Fibroblast of skin of abdomen (primary cell): ENCODE measurements around the gene SDHB. TPM values are rescaled to one million over a fixed set of nuclear protein-coding genes. Genes with fewer than 3 reads are reported as not detected.

ENCODE experiments used
- DNase-seq: peaks from one replicate; pipeline ENCODE4 v3.0.0-alpha.2; 2013
- polyA plus RNA-seq, 2 experiments: library from polyadenylated mRNA; unstranded; fragments of 120-200 nt; gene quantifications; one replicate each; pipeline ENCODE4 v1.2.1, GENCODE V29; 2013; ENCODE audit not compliant: insufficient read length in 2 of 2

SDHB gene
- 100 TPM for polyA plus RNA-seq (2013, experiment 1 of 2; ENCODE audit: insufficient read length)
- 104 TPM for polyA plus RNA-seq (2013, experiment 2 of 2; ENCODE audit: insufficient read length)

DNA sequence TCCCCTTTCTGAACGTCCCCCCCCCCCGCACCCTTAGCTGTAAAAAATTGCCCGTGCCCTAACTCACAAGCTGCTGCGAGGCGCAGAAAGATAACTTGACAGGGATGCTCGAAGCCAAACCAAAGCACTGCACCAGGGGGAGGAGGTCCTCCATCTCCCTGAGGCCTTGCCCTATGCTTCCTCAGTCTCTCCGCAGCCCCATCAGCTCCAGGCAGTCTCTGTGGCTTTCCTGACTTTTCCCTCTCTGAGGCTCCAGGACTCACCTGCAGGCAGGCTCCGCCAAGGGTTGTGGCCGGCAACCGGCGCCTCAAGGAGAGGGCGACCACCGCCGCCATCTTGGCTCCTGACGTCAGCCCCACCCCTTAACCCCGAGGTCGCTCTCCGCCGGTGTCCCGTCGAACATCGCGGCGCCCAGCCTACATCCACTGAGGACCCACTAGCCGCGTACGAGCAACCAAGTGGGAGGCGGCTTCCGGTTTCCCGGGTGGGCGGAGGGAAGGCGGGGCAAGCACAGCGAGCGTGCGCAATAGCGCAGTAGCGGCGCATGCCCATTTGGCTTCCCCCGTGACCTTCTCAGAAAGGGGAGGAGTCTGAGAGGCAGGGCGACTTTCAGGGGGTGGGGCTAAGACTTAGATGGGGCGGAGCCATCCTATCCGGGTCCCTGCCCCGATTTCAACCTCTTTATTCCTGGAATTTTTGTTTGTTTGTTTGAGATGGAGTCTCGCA is at the start of gene SDHB:
Gene SDHB, minus strand, starts transcription at position 348 of the 726 bp plus-strand sequence. Its CDS starts 13 bp downstream, at position 335.
- peak; percentile 98 for DNase-seq

DNA sequence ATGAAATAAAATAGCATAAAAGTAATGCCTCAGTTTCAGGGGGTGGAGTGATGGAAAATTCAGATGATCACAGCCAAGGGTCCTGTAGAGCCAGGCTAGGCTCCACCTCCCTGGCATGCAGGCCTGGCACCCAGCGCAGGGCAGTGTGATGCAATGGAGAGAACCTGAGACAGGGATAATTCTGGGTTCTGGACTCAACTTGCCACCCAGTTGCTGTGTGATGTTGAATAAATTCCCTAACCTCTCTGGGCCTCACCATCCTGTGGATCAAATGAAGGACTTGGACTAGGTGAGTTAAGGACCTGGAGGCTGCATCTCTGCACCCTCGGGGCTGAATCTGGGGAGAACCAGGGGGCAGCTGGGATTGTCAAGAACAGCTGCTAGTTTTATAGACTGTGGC is 48.4 kb upstream of the SDHB start:
- DNase-seq, result no peak

DNA sequence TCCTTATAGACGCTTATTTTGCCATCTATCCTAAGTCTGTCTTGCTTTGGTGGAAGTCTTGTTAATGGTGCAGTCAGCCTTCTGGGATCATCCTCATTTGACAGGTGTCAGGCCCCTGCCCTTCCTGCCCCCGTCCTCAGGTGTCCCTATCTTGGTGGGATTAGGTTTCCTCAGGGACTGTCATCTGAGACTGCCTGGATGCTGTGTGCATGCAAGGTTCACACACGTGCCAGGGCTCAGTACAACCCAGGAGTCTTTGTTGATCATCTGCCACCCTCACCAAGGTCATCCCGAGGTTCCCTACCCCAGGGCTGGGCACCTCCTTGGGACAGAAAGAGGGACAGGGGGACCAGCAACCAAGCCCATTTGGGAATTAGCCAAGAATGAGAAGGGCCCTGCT is 47.4 kb upstream of the SDHB start:
- no peak for DNase-seq

DNA sequence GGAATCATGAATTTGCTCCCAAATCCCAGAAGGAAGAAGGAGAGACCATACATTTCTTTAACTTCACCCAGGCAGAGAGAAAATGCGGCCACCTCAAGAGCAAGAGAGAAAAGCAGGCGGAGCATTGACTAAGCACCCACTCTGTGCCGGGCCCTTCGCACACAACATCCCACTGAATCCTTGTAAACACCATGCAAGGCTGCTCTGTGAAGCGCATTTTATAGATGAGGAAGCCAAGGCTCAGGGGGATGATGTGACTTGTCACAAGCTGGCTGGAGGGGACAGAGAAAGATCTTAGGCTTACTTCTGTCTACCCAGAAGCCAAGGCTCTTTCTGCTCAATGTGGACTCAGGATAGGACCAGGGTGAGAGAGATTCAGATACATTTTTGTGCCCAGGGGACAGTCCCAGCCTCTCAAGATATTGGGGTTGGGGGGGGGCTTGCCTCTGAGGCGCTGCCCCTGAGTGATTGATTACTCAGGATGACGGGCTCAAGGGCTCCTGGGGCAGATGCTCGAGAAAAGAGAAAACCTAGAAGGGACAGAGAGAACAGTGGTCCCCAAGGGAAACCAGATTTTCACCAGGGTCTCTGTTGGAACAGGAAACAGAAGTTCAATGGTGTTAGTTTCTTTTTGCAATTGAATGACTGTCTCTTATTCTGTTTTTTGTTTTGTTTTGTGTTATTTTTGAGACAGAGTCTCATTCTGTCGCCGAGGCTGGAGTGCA is 45.9 kb upstream of the SDHB start:
- DNase-seq, result no peak

DNA sequence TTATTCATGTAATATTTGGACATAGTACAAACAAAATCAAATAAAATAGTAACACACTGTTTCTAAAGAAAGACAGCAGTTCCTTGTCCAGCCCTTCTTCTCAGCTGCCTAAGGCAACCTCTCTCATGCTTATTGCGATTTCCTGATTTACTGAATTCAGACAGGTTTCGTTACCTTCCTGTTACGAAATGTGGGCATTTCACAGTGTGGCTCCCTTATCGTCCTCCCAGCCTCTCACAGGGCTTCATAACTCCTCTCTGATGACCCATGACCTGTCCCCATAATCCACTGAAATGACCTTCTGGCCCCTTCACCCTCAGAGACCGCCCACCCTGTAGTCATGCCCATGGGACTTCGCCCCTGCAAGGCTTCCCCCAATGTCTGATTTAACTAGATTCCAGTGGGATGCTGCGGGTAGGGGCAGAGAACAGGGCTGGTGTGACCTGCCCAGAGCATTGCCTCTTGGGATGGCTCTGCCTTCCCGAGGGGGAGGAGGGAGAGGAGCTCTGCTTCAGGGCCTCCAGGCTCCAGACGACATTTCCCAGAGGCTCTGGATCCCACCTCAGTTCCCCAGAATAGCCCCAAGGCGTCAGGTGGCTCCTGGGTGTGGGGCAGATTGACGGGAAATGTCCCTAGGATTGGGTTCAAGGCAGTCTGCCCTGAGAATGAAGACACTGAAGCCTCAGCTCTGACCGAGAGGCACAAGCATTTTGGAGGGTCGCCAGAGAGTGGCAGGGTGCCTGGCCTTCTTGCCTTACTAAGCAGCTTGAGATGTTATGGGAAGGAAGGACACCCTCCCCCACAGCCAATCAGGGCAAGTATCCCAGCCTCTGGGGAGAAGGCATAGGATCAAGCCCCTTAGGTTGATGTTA is 44.9 kb upstream of the SDHB start:
- DNase-seq, result no peak

DNA sequence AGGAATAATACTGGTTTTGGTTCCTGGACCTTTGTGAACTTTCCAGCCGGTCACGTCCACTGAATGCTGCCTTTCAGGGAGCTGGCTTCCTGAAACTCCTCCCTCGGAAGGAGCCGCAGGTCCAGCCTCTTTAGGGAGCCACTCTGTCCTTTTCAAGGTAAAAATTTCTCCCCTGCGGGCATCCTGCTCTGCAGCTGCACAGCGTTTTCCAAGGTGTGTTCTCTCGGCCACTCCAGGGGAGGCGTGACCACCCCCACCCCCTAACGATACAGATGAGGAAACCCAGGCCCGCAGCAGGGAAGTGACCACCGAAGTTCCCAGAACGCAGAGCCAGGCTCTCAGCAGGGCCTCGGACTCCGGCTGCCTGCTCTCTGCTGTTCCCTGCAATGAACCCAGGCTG is 44.0 kb upstream of the SDHB start:
- DNase-seq, result no peak

DNA sequence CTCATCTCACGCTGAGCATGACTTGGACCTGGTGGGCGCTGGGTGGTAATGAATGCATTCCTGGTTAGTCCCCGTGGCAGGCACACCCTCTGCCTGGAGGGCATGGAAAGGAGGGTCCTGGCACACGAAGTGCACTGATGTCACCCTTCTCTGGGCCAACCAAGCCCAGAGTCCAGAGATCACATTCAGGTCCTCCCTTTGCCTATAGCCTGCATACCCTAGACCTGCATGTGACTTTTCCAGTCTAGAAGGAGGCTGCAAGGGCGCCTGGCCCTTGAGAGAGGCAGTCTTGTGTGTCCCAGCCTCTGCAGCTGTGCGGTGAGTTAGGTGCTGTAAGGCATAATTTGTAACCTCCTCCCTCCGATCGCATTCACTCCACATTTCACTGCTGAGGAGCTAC is 43.3 kb upstream of the SDHB start:
- DNase-seq, result no peak

DNA sequence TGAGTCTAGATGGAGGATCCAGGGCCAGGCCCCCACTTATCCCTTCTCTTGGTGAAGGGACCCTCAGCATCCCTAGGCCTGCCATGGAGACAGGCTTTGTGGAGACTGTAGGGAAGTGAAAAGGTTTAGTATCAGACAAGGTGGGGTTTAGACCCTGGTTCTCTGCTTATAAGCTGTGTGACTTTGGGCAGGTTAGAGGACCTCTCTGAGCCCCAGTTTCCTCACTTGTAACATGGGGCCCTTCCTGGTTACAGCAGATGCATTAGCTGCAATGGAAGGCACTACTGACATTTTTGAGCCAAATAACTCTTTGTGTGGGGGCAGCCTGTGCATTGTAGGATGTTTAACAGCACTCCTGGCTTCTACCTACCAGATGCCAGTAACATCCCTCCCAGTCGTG is 42.8 kb upstream of the SDHB start:
- no peak for DNase-seq

- DNase-seq, result no peak
These were observed 41.3 kb upstream of the SDHB start for GRCh38 chr1:17095141-17095540.

GRCh38 chr1:17094664-17095063 is 40.8 kb upstream of the SDHB start:
- no peak for DNase-seq

DNA sequence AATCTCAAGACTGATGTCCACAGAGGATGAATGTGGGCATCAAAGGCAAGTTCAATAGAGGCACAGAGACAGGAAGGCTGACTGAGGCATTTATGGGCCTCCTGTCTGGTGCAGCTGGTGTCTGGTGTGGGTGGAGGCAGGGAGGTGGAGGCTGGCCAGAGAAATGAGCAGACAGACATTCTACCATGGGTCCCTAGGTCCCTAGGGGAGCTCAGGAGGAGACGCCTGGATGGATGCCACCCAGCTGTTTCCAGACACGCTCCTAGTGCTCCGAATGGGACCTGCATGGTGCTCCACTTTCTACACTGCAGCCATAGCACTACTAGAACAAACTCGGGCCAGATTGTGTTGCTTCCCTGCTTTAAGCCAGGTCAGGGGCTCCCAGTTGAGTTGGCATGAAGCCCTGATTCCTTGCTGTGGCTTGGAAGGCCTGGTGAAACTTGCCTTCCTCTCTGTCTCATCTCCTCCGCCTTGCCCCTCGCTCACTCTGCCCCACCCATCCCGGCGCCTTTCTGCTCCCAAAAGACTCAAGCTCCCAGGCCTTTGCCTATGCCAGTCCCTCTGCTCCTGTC is 40.1 kb upstream of the SDHB start:
- DNase-seq, result no peak

DNA sequence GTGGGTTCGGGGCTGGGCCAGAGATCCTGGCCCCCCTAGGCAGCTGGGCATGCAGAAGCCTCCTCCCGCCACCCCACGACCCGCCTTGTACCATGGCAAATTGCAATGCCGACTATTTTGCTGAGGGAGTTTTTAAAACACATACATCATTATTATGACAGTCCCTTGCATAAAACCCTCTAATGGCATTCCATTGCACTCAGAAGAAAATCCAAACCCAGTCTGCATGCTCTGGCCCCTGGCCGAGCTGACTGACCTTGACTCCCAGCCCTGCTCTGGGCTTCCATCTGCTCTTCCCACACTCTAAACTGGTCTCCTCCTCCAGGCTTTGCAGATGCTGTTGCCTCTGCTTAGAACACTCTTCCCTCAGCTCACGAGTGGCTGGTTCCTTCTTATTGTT is 37.4 kb upstream of the SDHB start:
- no peak for DNase-seq

DNA sequence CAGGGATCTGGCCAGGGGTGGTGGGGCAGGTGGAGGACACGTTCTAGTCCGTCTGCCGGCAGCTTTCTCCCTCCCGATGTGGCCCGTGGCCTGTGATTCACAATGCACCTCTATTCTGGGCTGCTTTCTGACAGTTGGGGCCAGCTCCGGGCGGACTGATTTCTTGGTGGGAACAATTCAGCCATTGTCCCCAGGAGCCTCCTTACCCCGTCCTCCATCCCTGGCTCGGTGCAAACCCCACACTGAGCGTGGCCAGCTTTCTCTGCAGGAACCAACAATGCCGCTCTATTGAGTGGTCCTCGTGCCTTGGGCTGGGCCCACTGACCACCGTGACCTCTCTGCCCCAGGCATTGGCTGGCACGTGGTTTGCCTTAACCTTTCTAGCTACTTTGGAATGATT is 35.7 kb upstream of the SDHB start:
- no peak for DNase-seq

DNA sequence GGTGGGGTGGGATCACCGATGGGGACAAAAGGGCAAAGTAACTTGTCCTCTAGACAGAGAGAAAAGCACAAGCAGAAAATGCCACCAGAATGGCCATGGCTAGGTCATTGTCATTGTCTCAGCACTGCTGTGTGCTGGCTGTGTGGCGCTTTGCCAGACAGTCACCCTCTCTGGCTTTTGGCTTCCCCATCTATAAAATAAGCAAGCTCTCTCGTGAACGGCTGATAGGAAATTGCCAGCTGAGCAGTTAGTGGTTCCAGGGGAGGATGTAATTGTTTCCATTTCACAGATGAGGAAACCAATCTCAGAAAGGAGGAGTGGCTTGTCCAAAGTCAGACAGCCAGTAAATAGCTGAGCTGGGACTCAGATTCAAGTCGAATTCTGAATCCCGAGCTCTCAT is 32.9 kb upstream of the SDHB start:
- no peak for DNase-seq

GRCh38 chr1:17084787-17085186 is 31.0 kb upstream of the SDHB start:
- DNase-seq, result no peak

- DNase-seq, result no peak
These were observed 28.9 kb upstream of the SDHB start for GRCh38 chr1:17082761-17083160.

DNA sequence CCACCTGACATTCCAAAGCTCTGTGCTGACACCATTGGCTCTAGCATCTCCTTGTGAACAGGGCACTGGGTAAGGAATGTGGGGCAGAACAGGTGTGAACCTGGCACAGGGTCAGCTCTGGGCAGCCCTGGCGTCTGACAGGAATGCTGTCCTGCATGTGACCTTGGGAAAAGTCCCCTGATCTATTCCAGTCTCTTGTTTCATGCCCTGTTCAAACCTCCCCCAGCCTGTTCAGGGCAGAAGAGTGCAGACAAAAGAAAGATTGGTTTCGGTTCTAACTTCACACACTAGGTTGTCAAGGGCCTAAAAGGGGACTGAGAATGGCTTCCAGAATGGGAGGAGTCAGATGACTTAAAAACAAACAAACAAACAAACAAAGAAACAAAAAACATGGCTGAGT is 27.6 kb upstream of the SDHB start:
- no peak for DNase-seq

DNA sequence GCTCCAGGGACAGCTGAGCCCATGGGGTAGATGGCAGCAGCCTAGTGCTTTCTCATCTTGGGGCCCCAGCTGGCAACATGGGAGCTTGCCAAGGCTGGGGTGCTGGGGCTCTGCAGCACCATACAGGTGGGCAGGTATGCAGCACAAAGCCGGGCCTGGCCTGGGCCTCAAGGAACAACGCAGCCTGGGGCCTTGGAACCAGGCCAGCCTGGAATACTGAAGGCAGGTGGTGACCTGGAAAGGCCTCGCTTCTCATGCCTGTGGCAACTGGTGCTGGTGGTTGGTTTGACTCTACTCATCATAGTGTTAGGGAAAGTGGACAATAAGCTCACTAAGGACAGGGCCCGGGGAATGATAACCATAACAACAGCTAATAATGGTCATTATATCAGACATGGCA is 27.0 kb upstream of the SDHB start:
- DNase-seq, result no peak

DNA sequence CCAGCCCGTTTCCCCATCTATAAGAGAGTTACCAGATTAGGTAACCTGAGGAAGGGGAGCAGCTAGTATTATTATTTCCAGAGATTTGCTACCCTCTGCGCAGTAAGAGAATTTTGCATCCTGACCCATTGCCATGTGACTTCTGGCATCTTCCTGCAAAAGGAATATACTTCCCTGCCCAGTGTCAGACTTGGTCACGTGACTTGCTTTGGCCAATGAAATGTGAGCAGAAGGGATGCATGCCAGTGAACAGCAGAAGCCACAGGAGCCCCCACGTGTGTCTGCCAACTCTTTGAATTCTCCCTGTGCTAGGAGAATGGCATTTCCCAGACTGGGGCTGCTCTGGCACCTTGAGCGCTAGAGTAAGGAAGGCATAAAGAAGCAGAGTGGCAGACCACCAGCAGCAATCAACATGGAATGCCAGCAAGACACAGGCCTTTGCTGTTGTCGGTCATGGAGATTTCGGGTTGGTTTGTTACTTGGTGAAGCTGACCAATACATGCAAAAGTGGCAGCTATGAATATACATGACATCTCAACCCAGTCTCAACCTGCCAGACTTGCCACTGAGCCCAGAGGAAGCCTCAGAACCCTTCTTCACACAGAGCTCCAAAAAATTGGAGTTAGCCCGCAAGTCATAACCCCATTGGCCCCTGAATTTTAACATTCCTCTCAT is 26.4 kb upstream of the SDHB start:
- no peak for DNase-seq

- DNase-seq, result no peak
These were observed 25.4 kb upstream of the SDHB start for GRCh38 chr1:17078991-17079868.
